Activated T-helper 1 cell treated with anti-CD3 and anti-CD28 coated beads, Interleukin-12 subunit alpha, Interleukin-12 subunit beta, Interleukin-2, Interleukin-4 antibody, amounts not matched to agents 30 ng/mL and 10 ng/mL and 1 ng/mL, durations not matched to agents 14 hours and 24 hours and 36 hours (primary cell): ENCODE results near the gene CISD3. TPM values are rescaled to one million over a fixed set of nuclear protein-coding genes. Genes with fewer than 3 reads are reported as not detected.

Experiments used
- DNase-seq: peaks from one replicate; pipeline ENCODE4 v3.0.0; 2021; ENCODE audit warnings: low spot score
- H3K27ac Mint-ChIP-seq: one replicate; pipeline ENCODE4 v1.8.0; 2021; ENCODE audit warnings: mild to moderate bottlenecking, mixed read lengths
- H3K27me3 Mint-ChIP-seq: one replicate; pipeline ENCODE4 v1.8.0; 2022; ENCODE audit warnings: mild to moderate bottlenecking, moderate library complexity, mixed read lengths; ENCODE audit not compliant: insufficient read depth
- H3K36me3 Mint-ChIP-seq: one replicate; pipeline ENCODE4 v1.8.0; 2021; ENCODE audit warnings: low read depth, mixed read lengths
- H3K4me1 Mint-ChIP-seq: one replicate; pipeline ENCODE4 v1.8.0; 2021; ENCODE audit warnings: low read depth, mixed read lengths
- H3K4me3 Mint-ChIP-seq: one replicate; pipeline ENCODE4 v1.8.0; 2021; ENCODE audit warnings: mild to moderate bottlenecking, moderate library complexity, mixed read lengths
- H3K9me3 Mint-ChIP-seq: one replicate; pipeline ENCODE4 v1.8.0; 2021; ENCODE audit warnings: mixed read lengths
- intact Hi-C: fragments of 100-400 bp; cut with micrococcal nuclease; formaldehyde crosslinking; loops from one replicate; pipeline ENCODE4 v1.15.1; 2024
- total RNA-seq: library from RNA; stranded (reverse); gene quantifications from 2 replicates; pipeline ENCODE4 v1.2.3, GENCODE V29; 2022

Gene CISD3
- total RNA-seq, 1 donor from 2014 or later, result 39.2 TPM

GRCh38 chr17:38733982-38734973 lies 4.1 kb downstream of the CISD3 start:
- Mint-ChIP-seq H3K27me3 (peaks cover 2% of the 10 kb centered on the region), H3K4me1 (peaks cover 54% of the 10 kb centered on the region), H3K9me3 (no peaks in the 10 kb centered on the region), H3K36me3 (peaks cover 15% of the 10 kb centered on the region), H3K4me3 (peak overlapping the region; percentile 51), H3K27ac (peak overlapping the region; percentile 88)
- DNase-seq, result no peak
- intact Hi-C loops, result loop anchor here (2.0 kb wide), 1 partner anchor 13 kb away; no protein-coding TSS in a partner anchor

- H3K27ac Mint-ChIP-seq, result peak overlapping the region; percentile 61
- H3K4me3 Mint-ChIP-seq, result no peak overlapping the region
- H3K9me3 Mint-ChIP-seq, result no peaks in the 10 kb centered on the region
- peaks cover 15% of the 10 kb centered on the region for H3K36me3 Mint-ChIP-seq
- H3K27me3 Mint-ChIP-seq, result peaks cover 2% of the 10 kb centered on the region
- intact Hi-C loops, result loop anchor here (1.0 kb wide), 1 partner anchor 58 kb away; no protein-coding TSS in a partner anchor
- peaks cover 49% of the 10 kb centered on the region for H3K4me1 Mint-ChIP-seq
- peak; percentile 59 for DNase-seq
These were observed 5.2 kb downstream of the CISD3 start for GRCh38 chr17:38735161-38735997.

DNA sequence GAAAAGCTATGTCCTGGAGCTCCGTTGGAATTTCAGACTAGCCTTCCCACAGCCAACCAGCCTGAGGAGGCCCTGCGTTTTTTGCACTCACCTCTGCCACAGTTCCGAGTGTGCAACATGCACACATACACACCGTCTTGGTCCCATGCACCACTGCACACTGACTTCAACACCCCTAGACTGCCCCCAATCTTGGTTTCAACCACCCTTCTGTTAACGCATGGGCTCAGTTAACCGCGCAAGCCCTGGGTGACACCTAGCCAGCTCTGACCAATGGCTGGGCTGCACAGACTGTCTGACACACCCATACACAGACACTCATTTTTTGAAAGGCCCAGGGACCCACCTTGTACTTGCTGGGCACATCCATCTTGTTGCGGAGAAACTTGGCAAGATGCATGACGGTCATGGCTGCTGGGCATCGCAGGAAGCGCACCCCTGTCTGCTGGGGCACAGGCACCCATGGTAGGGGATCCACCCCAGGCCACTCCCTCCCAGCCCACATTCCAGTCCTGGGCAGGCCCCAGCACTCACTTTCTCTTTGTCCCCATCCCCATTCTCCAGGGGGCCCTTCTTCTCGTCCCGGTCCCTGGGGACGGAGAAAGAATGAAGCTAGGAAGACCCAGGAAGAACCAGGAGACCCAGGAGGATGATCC lies 8.0 kb downstream of the CISD3 start:
- DNase-seq, result no peak
- Mint-ChIP-seq H3K27me3 (peaks cover 2% of the 10 kb centered on the region), H3K4me1 (peaks cover 37% of the 10 kb centered on the region), H3K9me3 (no peaks in the 10 kb centered on the region), H3K27ac (no peak overlapping the region), H3K4me3 (no peak overlapping the region), H3K36me3 (peaks cover 3% of the 10 kb centered on the region)
- intact Hi-C loops, result no loop called here

GRCh38 chr17:38738686-38739085 lies 8.5 kb downstream of the CISD3 start:
- H3K4me1 Mint-ChIP-seq, result peaks cover 37% of the 10 kb centered on the region
- intact Hi-C loops, result no loop called here
- no peaks in the 10 kb centered on the region for H3K9me3 Mint-ChIP-seq
- peaks cover 2% of the 10 kb centered on the region for H3K27me3 Mint-ChIP-seq
- H3K27ac Mint-ChIP-seq, result no peak overlapping the region
- no peak overlapping the region for H3K4me3 Mint-ChIP-seq
- peaks cover 3% of the 10 kb centered on the region for H3K36me3 Mint-ChIP-seq
- no peak for DNase-seq

DNA sequence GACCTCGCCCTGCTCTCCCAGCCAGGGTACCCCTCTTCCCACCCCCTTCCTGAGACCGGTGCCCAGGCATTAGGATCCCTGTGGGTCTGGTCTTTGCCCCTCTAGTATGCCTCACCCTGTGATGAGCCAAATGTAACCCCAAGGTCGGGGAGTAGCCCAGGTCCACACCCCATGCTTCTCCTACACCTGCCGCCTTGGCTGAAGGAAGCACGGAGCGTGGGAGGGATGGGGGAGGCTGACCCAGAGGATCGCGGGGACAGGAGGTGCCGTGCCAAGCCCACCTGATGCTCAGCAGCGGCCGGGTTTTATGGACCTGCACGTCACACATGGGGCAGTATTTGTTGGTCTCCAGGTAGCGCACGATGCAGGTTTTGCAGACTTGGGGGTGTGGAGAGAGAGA lies 9.2 kb downstream of the CISD3 start:
- intact Hi-C loops, result no loop called here
- H3K4me1 Mint-ChIP-seq, result peaks cover 32% of the 10 kb centered on the region
- peaks cover 2% of the 10 kb centered on the region for H3K36me3 Mint-ChIP-seq
- peaks cover 2% of the 10 kb centered on the region for H3K27me3 Mint-ChIP-seq
- H3K9me3 Mint-ChIP-seq, result no peaks in the 10 kb centered on the region
- H3K4me3 Mint-ChIP-seq, result no peak overlapping the region
- H3K27ac Mint-ChIP-seq, result peak overlapping the region; percentile 34
- DNase-seq, result no peak

DNA sequence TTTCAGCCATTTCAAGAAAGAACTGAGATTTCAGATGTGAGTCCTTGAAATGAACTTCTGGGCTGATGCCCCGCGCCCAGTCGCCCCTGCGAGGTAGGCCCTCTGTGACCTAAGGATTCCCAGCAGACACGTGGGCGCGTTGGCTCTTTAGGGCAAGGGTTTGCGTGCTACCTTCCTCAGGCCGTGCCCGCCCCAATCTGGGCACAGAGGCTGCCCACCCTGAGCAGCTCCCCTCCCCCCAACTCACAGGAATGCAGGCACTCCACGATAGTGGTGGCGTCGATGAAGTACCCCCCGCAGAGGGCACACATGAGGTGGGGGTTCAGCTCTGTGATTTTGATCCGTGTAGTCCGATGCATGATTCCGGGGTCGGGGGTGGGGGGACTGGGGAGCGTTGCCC lies 9.9 kb downstream of the CISD3 start:
- Mint-ChIP-seq H3K9me3 (no peaks in the 10 kb centered on the region), H3K36me3 (no peaks in the 10 kb centered on the region), H3K27ac (no peak overlapping the region), H3K4me1 (peaks cover 24% of the 10 kb centered on the region), H3K4me3 (no peak overlapping the region), H3K27me3 (peaks cover 2% of the 10 kb centered on the region)
- intact Hi-C loops, result loop anchor here (10.0 kb wide), 1 partner anchor 1385 kb away; no protein-coding TSS in a partner anchor
- no peak for DNase-seq

DNA sequence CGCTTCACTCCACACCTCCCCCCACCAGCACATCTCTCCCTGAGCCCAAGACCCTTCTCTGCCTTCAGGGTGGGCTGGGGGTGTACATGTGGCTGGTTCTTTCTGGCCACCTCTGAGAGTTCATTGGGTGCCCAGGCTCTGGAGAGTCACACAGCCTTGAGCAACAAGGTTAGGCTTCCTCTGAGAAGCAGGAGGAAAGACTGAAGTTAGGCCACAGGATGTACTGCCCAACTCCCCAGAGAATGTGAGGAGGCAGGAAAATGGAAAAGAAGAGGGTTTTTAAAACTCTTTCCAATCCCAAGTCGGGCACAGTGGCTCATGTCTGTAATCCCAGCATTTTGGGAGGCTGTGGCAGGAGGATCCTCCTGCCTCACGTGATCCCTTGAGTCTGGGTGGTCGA lies 10.7 kb downstream of the CISD3 start:
- Mint-ChIP-seq H3K4me3 (no peak overlapping the region), H3K4me1 (peaks cover 24% of the 10 kb centered on the region), H3K27me3 (peaks cover 3% of the 10 kb centered on the region), H3K36me3 (no peaks in the 10 kb centered on the region), H3K9me3 (no peaks in the 10 kb centered on the region), H3K27ac (no peak overlapping the region)
- DNase-seq, result no peak
- intact Hi-C loops, result loop anchor here (10.0 kb wide), 1 partner anchor 1386 kb away; no protein-coding TSS in a partner anchor

GRCh38 chr17:38741461-38741860 lies 11.3 kb downstream of the CISD3 start:
- Mint-ChIP-seq H3K36me3 (no peaks in the 10 kb centered on the region), H3K27me3 (peaks cover 9% of the 10 kb centered on the region), H3K27ac (no peak overlapping the region), H3K4me3 (no peak overlapping the region), H3K9me3 (no peaks in the 10 kb centered on the region), H3K4me1 (peaks cover 31% of the 10 kb centered on the region)
- intact Hi-C loops, result loop anchor here (10.0 kb wide), 1 partner anchor 1387 kb away; no protein-coding TSS in a partner anchor
- no peak for DNase-seq

DNA sequence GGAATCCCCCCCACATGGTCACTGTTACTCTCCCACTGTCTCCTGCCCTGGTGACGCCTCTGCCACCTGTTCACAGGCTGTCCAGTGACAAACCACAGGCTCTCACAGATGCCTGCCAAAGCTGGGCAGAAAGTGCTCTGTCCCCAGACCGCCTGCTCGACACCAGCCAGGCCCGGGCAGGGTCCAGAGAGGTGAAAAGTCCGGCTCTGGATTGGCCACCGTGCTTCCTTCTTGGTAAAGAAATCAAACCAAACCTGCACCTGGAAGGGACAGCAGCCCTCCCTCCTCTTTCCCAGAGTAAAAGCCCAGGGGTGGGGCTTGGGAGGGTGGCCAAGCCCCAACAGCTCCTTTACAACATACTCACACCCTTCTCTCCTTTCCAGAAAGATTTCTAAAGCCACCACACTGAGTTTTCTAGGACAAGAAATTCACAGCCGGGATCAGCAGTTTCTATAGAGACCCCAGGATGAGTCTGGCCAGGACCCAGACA lies 11.8 kb downstream of the CISD3 start:
- Mint-ChIP-seq H3K27me3 (peaks cover 12% of the 10 kb centered on the region), H3K36me3 (no peaks in the 10 kb centered on the region), H3K4me3 (no peak overlapping the region), H3K4me1 (peaks cover 35% of the 10 kb centered on the region), H3K27ac (no peak overlapping the region), H3K9me3 (no peaks in the 10 kb centered on the region)
- intact Hi-C loops, result loop anchor here (10.0 kb wide), 1 partner anchor 1387 kb away; no protein-coding TSS in a partner anchor
- DNase-seq, result no peak

- DNase-seq, result no peak
- Mint-ChIP-seq H3K27ac (no peak overlapping the region), H3K36me3 (no peaks in the 10 kb centered on the region), H3K4me3 (no peak overlapping the region), H3K27me3 (peaks cover 13% of the 10 kb centered on the region), H3K4me1 (peaks cover 35% of the 10 kb centered on the region), H3K9me3 (no peaks in the 10 kb centered on the region)
- intact Hi-C loops, result loop anchor here (10.0 kb wide), 1 partner anchor 1388 kb away; no protein-coding TSS in a partner anchor
These were observed 12.5 kb downstream of the CISD3 start for GRCh38 chr17:38742411-38743308.

DNA sequence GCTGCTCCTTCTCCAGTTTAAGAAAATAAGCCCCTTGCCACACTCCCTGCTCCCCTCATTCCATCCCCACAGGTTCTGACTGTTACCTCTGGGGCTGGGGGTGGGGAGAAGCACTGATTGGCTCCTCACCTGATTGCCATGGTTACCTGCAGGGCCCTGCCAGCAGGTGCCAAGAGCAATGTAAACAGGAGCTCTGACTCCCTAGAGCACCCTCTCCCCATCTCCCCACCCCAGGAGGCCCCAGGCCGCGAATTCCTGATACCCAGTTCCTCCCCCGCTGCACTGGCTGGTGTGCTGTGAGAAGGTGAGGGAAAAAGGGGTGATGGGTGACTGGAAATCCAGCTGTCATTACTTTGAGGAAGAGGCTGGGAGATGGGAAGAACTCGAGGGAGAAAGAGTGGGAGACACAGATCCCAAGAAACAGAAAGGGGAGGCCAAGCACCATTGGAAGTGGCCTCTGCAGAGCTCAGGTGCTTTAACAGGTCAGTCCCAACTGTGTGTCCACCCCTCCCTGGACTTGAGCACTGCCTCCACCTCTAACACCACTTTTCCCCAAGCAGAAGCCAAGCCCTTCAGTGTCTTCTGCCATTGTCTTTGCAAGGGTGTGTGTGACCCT lies 13.5 kb downstream of the CISD3 start:
- H3K36me3 Mint-ChIP-seq, result no peaks in the 10 kb centered on the region
- H3K9me3 Mint-ChIP-seq, result no peaks in the 10 kb centered on the region
- H3K4me3 Mint-ChIP-seq, result no peak overlapping the region
- H3K4me1 Mint-ChIP-seq, result peaks cover 35% of the 10 kb centered on the region
- intact Hi-C loops, result loop anchor here (10.0 kb wide), 1 partner anchor 1389 kb away; no protein-coding TSS in a partner anchor
- no peak overlapping the region for H3K27ac Mint-ChIP-seq
- peaks cover 13% of the 10 kb centered on the region for H3K27me3 Mint-ChIP-seq
- DNase-seq, result no peak
